ENCODE results near the gene C1orf87. TPM values are rescaled to one million over a fixed set of nuclear protein-coding genes. Genes with fewer than 3 reads are reported as not detected.

The C1orf87 gene
- total RNA-seq, 1 experiment from 2014 or later, result 0.33 TPM

GRCh38 chr1:59976194-59977074 lies 97.1 kb downstream of the C1orf87 start:
- Histone ChIP-seq H2BK120ac (ENCODE audit: low read depth, low read length, poor library complexity, severe bottlenecking) (no peak overlapping the region), H3K4ac (ENCODE audit: low read depth, low read length) (no peak overlapping the region), H3K14ac (ENCODE audit: insufficient read depth, low read length) (no peak overlapping the region), H4K5ac (ENCODE audit: insufficient read length, low read depth, low read length) (no peak overlapping the region), H3K27ac (ENCODE audit: insufficient read length, low read depth, low read length) (no peak overlapping the region), H4K20me1 (ENCODE audit: control insufficient read depth, insufficient read depth, insufficient read length) (no peaks in the 10 kb centered on the region), H3K23me2 (ENCODE audit: insufficient read length, low read depth, low read length, poor library complexity, severe bottlenecking) (peaks cover 2% of the 10 kb centered on the region), H2AFZ (ENCODE audit: low read length) (peak overlapping the region; percentile 58), H3K27me3 (ENCODE audit: insufficient read depth, low read length) (no peaks in the 10 kb centered on the region; the same call in 1 of the 2 replicates), H4K91ac (ENCODE audit: insufficient read length, low read depth, low read length) (no peak overlapping the region), H3T11ph (ENCODE audit: low read length) (no peak overlapping the region), H3K79me1 (ENCODE audit: insufficient read depth, low read depth, low read length, poor library complexity, severe bottlenecking) (no peaks in the 10 kb centered on the region), H3K9ac (ENCODE audit: extremely low read depth, insufficient read length, low read length) (no peak overlapping the region), H3K23ac (ENCODE audit: insufficient read length, low read depth, low read length) (no peak overlapping the region), H2BK5ac (ENCODE audit: insufficient read length, low read length) (no peak overlapping the region), H3K4me2 (ENCODE audit: insufficient read depth, insufficient read length, low read length) (peak overlapping the region; percentile 36), H2BK12ac (ENCODE audit: insufficient read length, low read depth, low read length) (no peak overlapping the region), H3K18ac (ENCODE audit: insufficient read length, low read depth, low read length) (no peak overlapping the region), H2BK15ac (ENCODE audit: low read depth, low read length) (no peak overlapping the region), H3K79me2 (ENCODE audit: insufficient read depth, low read length) (no peaks in the 10 kb centered on the region), H2BK20ac (ENCODE audit: low read depth, low read length, poor library complexity, severe bottlenecking) (no peak overlapping the region), H2AK5ac (ENCODE audit: insufficient read length, low read length) (no peak overlapping the region), H3K9me3 (ENCODE audit: control insufficient read depth, low read depth, low read length) (no peaks in the 10 kb centered on the region), H4K8ac (replicated peaks; ENCODE audit: insufficient read length, low read depth, low read length) (no peak overlapping the region), H3K4me1 (ENCODE audit: insufficient read depth, low read length) (no peaks in the 10 kb centered on the region), H3K56ac (ENCODE audit: insufficient read length, low read depth, low read length) (no peak overlapping the region)
- peak; percentile 65 for DNase-seq
- no peaks in the 10 kb centered on the region for H3K9me3 Mint-ChIP-seq
- peaks cover 19% of the 10 kb centered on the region for H3K27me3 Mint-ChIP-seq (ENCODE audit: low read depth)
- peak overlapping the region; percentile 35 to 45; a peak in 3 of 5 replicates for H3K4me3 Mint-ChIP-seq
- peak; percentile 90 for TF ChIP-seq CTCF (conservative IDR thresholded peaks at IDR 0.05)
- no peak overlapping the region for H3K27ac Mint-ChIP-seq
- no peaks in the 10 kb centered on the region for H3K36me3 Mint-ChIP-seq (ENCODE audit: insufficient read depth in 1 of 3, low read depth in 3 of 3)
- H3K4me1 Mint-ChIP-seq, result 0 out of 4 replicates have a peak, but pooled peaks cover 0 to 2% of the 10 kb centered on the region in 2 experiments
- WGBS (ENCODE audit: extremely low coverage, insufficient read length, low lambda C conversion rate), result no CpG with 5 or more reads among the region's 19 CpGs
